ENCODE measurements around the gene HECW1. TPM values are rescaled to one million over a fixed set of nuclear protein-coding genes. Genes with fewer than 3 reads are reported as not detected.

HECW1 gene
- total and polyA plus RNA-seq, 2 experiments from 2014 or later: 11.0 to 21.8 TPM

- TF ChIP-seq STAT1 (IDR thresholded peaks at IDR 0.05; ENCODE audit: unreplicated experiment): no peak
- TF ChIP-seq NANOG (IDR thresholded peaks at IDR 0.05; ENCODE audit: borderline replicate concordance): no peak
- TF ChIP-seq ETS1 (IDR thresholded peaks at IDR 0.05): no peak
Observed at GRCh38 chr7:43242628-43243255, 130.3 kb downstream of the HECW1 start (continued).

- Histone ChIP-seq H3K36me3 (ENCODE audit: insufficient read depth) (no peaks in the 10 kb centered on the region), H3K27me3 (ENCODE audit: insufficient read depth) (no peaks in the 10 kb centered on the region), H2AFZ (no peak overlapping the region), H3K4me2 (no peak overlapping the region), H3K4me3 (no peak overlapping the region), H3K9me2 (ENCODE audit: insufficient read depth) (peaks cover 14% of the 10 kb centered on the region; the same call in 1 of the 2 replicates), H3F3A (replicated peaks; ENCODE audit: low read depth) (no peaks in the 10 kb centered on the region), H4K20me1 (replicated peaks; ENCODE audit: insufficient read depth) (no peaks in the 10 kb centered on the region), H3K4me1 (ENCODE audit: insufficient read depth) (peaks cover 3% of the 10 kb centered on the region), H3K79me2 (replicated peaks; ENCODE audit: insufficient read depth) (no peaks in the 10 kb centered on the region), H3K27ac (ENCODE audit: low read depth) (no peak overlapping the region)
- Mint-ChIP-seq H3K4me3 (no peak overlapping the region), H3K9me3 (no peaks in the 10 kb centered on the region), H3K4me1 (peaks cover 14% of the 10 kb centered on the region), H3K27me3 (ENCODE audit: insufficient read depth, low read depth, poor library complexity) (peaks cover 5% of the 10 kb centered on the region), H3K36me3 (ENCODE audit: low read depth) (no peaks in the 10 kb centered on the region; the same call in 2 of the 3 replicates), H3K27ac (no peak overlapping the region)
- DNase-seq (ENCODE audit: low spot score) (no peak), ATAC-seq (no peak)
- TF ChIP-seq STAT1 (IDR thresholded peaks at IDR 0.05; ENCODE audit: unreplicated experiment) (no peak), ZNF114 (CRISPR knock-in tag; IDR thresholded peaks at IDR 0.05) (no peak), CTCF (conservative IDR thresholded peaks at IDR 0.05; ENCODE audit: low read depth in 2 of 2) (no peak), JUNB (IDR thresholded peaks at IDR 0.05; ENCODE audit: unreplicated experiment) (no peak), ZNF331 (CRISPR knock-in tag; IDR thresholded peaks at IDR 0.05; ENCODE audit: low read depth) (no peak), EZH2phosphoT487 (IDR thresholded peaks at IDR 0.05; ENCODE audit: unreplicated experiment) (no peak), CREB1 (CRISPR knock-in tag; IDR thresholded peaks at IDR 0.05; ENCODE audit: low read depth) (no peak), EZH2 (IDR thresholded peaks at IDR 0.05; ENCODE audit: low read depth, unreplicated experiment) (no peak), ETS1 (IDR thresholded peaks at IDR 0.05) (no peak), REST (IDR thresholded peaks at IDR 0.05; ENCODE audit: unreplicated experiment) (no peak), POLR2AphosphoS5 (IDR thresholded peaks at IDR 0.05; ENCODE audit: low read depth) (no peak)
Observed at GRCh38 chr7:43244232-43244631, 131.8 kb downstream of the HECW1 start.
